Measurements from ENCODE around the gene GNB1L. TPM values are rescaled to one million over a fixed set of nuclear protein-coding genes. Genes with fewer than 3 reads are reported as not detected.
A peak's percentile ranks its signal among the peaks of the same experiment; 100 is the strongest.

The GNB1L gene
- total RNA-seq, 5 donors from 2014 or later (not counting 1 experiment from before 2014, with no cell fraction given) = 4.8 to 13.7 (median 12.9) TPM

DNA sequence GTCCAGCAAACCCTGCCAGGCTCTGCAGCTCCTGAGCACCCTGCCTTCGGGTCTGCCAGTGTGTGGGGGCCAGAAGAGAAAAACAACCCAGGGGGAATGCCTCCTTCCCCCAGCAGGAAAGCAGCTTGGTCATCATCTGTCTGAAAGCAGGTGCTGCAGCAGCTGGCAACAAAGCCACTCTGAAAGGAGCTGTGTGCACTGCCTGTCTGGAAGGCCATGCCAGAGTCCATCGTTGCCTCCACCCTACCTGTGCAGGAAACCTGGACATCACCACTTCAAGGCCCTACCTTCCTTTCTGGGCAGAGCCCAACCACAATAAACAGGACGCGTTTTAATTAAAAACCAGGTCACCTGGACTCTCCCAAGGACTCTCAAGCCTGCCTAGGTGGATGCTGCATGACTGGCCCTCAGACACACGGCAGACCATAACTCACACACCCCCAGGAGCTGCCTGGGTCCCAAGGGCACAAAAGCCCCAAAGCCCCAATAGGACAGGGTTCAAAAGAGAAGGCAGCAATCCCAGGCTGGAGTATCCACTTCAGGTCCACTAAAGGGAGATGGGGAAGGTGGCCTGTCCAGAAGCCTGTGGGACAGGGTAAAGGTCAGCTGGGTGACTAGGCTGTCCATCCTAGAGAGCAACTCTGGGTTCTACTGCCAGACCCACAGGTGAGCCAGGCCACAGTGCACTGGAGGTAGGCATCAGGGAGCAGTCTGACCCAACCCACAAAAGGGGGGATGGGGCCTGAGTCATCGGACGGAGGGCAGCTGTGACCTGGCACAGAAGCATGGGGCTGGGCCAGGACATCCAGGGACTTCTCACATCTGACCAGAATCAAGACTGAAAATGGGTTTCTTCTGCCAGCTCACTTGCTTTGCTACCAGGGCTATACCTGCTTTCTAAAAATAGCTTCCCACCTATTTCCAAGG, 6.1 kb downstream of the GNB1L start:
- no peaks in the 10 kb centered on the region for H3K9me3 ChIP-seq
- H3K4me3 ChIP-seq (ENCODE audit: control insufficient read depth in 1 of 2, extremely low read depth in 1 of 2, low read length in 1 of 2) = no peak overlapping the region
- peaks cover 13% of the 10 kb centered on the region for H3K36me3 Mint-ChIP-seq
- no peaks in the 10 kb centered on the region for H3K27me3 ChIP-seq (replicated peaks in 1 of 2; ENCODE audit: control insufficient read depth in 2 of 2, extremely low read depth in 1 of 2, insufficient read depth in 2 of 2, low read length in 1 of 2)
- H3K36me3 ChIP-seq (ENCODE audit: control insufficient read depth in 2 of 2, extremely low read depth in 1 of 2, insufficient read depth in 1 of 2, low read length in 1 of 2) = peaks cover 12 to 39% of the 10 kb centered on the region in 2 donors
- no peaks in the 10 kb centered on the region for H3K9me3 Mint-ChIP-seq
- no peaks in the 10 kb centered on the region for H3K27me3 Mint-ChIP-seq
- 90% methylated on average over 6 of the region's 7 CpGs for WGBS (ENCODE audit: insufficient coverage)
- no peak overlapping the region for H3K4me3 Mint-ChIP-seq
- ChIA-PET POLR2A (interaction anchor here in 1 of 2 donors (0.6 kb wide), 1 partner anchor 97 kb away, joined by 3 read pairs; no protein-coding TSS in a partner anchor), CTCF (no interaction called here)
- H3K4me1 Mint-ChIP-seq = peaks cover 56 to 69% (median 66%) of the 10 kb centered on the region in 3 donors
- peak overlapping the region in 1 of 2 donors; percentile 6 for H3K27ac Mint-ChIP-seq
- H3K4me1 ChIP-seq (ENCODE audit: control insufficient read depth in 1 of 2, extremely low read depth in 1 of 2, insufficient read depth in 2 of 2, low read length in 2 of 2) = peaks cover 7 to 63% of the 10 kb centered on the region in 2 experiments
- no peak overlapping the region for H3K27ac ChIP-seq (ENCODE audit: low read length)
- ATAC-seq (replicated peaks in 1 of 4) = no peak
- no peak for DNase-seq

DNA sequence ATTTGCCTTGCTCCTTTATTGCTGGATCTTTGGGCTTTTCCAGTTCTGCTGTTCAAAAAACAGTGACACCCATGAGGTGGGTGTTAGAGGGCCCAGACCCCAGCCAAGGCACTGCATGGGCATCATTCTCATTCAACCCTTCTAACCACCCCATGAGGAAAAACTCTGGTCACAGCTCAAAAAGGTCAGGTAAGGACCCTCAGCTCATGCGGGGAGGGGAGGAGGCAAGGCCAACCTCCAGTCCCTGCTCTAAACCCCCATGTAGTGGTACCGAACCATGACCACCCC, 7.4 kb downstream of the GNB1L start:
- H3K36me3 Mint-ChIP-seq = peaks cover 13% of the 10 kb centered on the region
- no peak overlapping the region for H3K27ac Mint-ChIP-seq
- CTCF ChIA-PET = no interaction called here
- WGBS (ENCODE audit: insufficient coverage) = 100% methylated on average over 1 of the region's 2 CpGs
- Histone ChIP-seq H3K4me1 (ENCODE audit: control insufficient read depth in 1 of 2, extremely low read depth in 1 of 2, insufficient read depth in 2 of 2, low read length in 2 of 2) (peaks cover 7 to 54% of the 10 kb centered on the region in 2 experiments), H3K9me3 (no peaks in the 10 kb centered on the region), H3K27me3 (replicated peaks in 1 of 2; ENCODE audit: control insufficient read depth in 2 of 2, extremely low read depth in 1 of 2, insufficient read depth in 2 of 2, low read length in 1 of 2) (no peaks in the 10 kb centered on the region), H3K36me3 (ENCODE audit: control insufficient read depth in 2 of 2, extremely low read depth in 1 of 2, insufficient read depth in 1 of 2, low read length in 1 of 2) (peaks cover 16 to 36% of the 10 kb centered on the region in 2 donors), H3K27ac (ENCODE audit: low read length) (no peak overlapping the region), H3K4me3 (ENCODE audit: control insufficient read depth in 1 of 2, extremely low read depth in 1 of 2, low read length in 1 of 2) (no peak overlapping the region)
- H3K9me3 Mint-ChIP-seq = no peaks in the 10 kb centered on the region
- no peak overlapping the region for H3K4me3 Mint-ChIP-seq
- H3K4me1 Mint-ChIP-seq = peaks cover 43 to 56% (median 53%) of the 10 kb centered on the region in 3 donors
- POLR2A ChIA-PET = no interaction called here
- no peak for ATAC-seq (replicated peaks in 1 of 4)
- no peak for DNase-seq
- H3K27me3 Mint-ChIP-seq = no peaks in the 10 kb centered on the region

DNA sequence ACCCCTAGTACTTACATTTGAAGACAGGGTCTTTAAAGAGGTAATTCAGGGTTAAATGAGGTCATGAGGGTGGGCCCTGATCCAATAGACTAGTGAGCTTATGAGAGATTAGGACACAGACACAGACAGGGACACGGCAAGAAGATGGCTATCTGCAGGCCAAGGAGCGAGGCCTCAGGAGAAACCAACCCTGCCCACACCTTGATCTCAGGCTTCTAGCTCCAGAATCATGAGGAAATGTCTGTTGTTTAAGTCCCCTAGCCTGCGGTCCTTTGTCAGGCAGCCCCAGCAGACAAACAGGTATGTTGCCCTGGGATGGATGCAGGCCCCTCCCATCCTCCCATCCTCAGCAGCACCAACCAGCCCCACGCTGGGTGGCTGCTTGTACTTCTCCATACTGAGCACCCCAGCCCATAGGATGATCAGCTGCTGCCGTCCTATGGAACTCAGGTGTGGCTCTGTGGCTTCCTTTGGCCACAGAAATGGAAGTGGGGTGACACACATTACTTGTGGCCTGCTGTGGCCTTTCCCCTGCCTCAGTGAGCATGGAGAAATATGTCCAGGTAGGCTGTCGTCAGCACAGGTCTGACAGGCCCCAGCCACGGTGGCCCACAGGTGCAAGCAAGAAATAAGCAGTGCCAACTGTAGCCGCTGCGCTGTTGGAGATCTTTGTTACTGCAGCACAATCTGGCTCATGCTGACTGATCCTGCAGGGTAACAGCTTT, 7.9 kb downstream of the GNB1L start:
- Histone ChIP-seq H3K9me3 (no peaks in the 10 kb centered on the region), H3K4me1 (ENCODE audit: control insufficient read depth in 1 of 2, extremely low read depth in 1 of 2, insufficient read depth in 2 of 2, low read length in 2 of 2) (peaks cover 7 to 49% of the 10 kb centered on the region in 2 experiments), H3K36me3 (ENCODE audit: control insufficient read depth in 2 of 2, extremely low read depth in 1 of 2, insufficient read depth in 1 of 2, low read length in 1 of 2) (peaks cover 14 to 31% of the 10 kb centered on the region in 2 donors), H3K27ac (ENCODE audit: low read length) (no peak overlapping the region), H3K4me3 (ENCODE audit: control insufficient read depth in 1 of 2, extremely low read depth in 1 of 2, low read length in 1 of 2) (no peak overlapping the region), H3K27me3 (replicated peaks in 1 of 2; ENCODE audit: control insufficient read depth in 2 of 2, extremely low read depth in 1 of 2, insufficient read depth in 2 of 2, low read length in 1 of 2) (no peaks in the 10 kb centered on the region)
- peaks cover 9% of the 10 kb centered on the region for H3K36me3 Mint-ChIP-seq
- no peaks in the 10 kb centered on the region for H3K9me3 Mint-ChIP-seq
- no peak overlapping the region for H3K27ac Mint-ChIP-seq
- no peak overlapping the region for H3K4me3 Mint-ChIP-seq
- WGBS (ENCODE audit: insufficient coverage) = 97% methylated on average over 6 of the region's 9 CpGs
- DNase-seq (no peak), ATAC-seq (replicated peaks in 1 of 4) (no peak)
- H3K4me1 Mint-ChIP-seq = peaks cover 38 to 52% (median 50%) of the 10 kb centered on the region in 3 donors
- ChIA-PET POLR2A (no interaction called here), CTCF (no interaction called here)
- H3K27me3 Mint-ChIP-seq = no peaks in the 10 kb centered on the region

DNA sequence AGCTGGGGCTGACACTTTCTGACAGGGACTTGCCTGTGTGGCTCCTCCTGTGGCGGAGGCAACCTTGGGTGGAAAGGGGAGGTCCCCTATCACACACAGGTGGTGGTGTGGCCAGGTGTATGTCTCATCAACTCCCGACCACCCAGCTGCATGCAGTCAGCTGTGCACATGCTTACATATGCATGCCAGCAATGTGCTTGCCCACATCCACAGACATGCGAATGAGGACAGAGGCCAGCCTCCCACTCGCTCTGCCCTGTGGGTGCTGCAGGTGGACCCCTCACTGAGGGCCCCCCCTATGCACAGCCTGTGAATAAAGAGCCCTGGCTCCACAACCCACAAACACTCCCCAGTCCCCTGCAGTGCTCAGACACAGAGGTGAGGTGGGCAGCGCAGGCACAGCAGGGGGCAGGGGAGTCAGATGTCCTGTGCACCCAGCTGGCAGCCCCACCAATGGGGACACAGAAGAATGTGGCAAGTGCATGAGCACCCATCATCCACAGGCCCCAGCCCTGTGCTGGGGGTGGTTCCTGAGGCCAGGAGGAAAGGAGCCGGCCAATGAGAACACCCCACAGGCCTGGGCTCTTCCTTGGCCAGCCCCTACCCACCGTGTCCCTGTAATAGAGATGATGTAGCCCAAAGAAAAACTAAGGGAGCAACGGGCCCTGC, 9.5 kb downstream of the GNB1L start:
- POLR2A ChIA-PET = no interaction called here
- Mint-ChIP-seq H3K27ac (peak overlapping the region in 1 of 2 donors; percentile 61), H3K9me3 (no peaks in the 10 kb centered on the region), H3K4me3 (peak overlapping the region in 1 of 3 donors; percentile 67), H3K4me1 (peaks cover 34 to 49% (median 45%) of the 10 kb centered on the region in 3 donors), H3K27me3 (no peaks in the 10 kb centered on the region), H3K36me3 (peaks cover 6% of the 10 kb centered on the region)
- peaks cover 7 to 36% of the 10 kb centered on the region in 2 experiments for H3K4me1 ChIP-seq (ENCODE audit: control insufficient read depth in 1 of 2, extremely low read depth in 1 of 2, insufficient read depth in 2 of 2, low read length in 2 of 2)
- peak overlapping the region; percentile 25 for H3K27ac ChIP-seq (ENCODE audit: low read length)
- no peaks in the 10 kb centered on the region for H3K9me3 ChIP-seq
- H3K36me3 ChIP-seq (ENCODE audit: control insufficient read depth in 2 of 2, extremely low read depth in 1 of 2, insufficient read depth in 1 of 2, low read length in 1 of 2) = peaks cover 5 to 15% of the 10 kb centered on the region in 2 donors
- 83% methylated on average over 5 of the region's 8 CpGs for WGBS (ENCODE audit: insufficient coverage)
- CTCF ChIA-PET = no interaction called here
- peak in 1 of 35 experiments; percentile 24 for DNase-seq
- peak; percentile 22 to 58 (median 32) for ATAC-seq (replicated peaks in 1 of 4)
- H3K4me3 ChIP-seq (ENCODE audit: control insufficient read depth in 1 of 2, extremely low read depth in 1 of 2, low read length in 1 of 2) = no peak overlapping the region
- no peaks in the 10 kb centered on the region for H3K27me3 ChIP-seq (replicated peaks in 1 of 2; ENCODE audit: control insufficient read depth in 2 of 2, extremely low read depth in 1 of 2, insufficient read depth in 2 of 2, low read length in 1 of 2)

GRCh38 chr22:19844377-19845053, 10.2 kb downstream of the GNB1L start:
- H3K9me3 ChIP-seq = no peaks in the 10 kb centered on the region
- ChIA-PET CTCF (no interaction called here), POLR2A (no interaction called here)
- 27% methylated on average over 18 of the region's 18 CpGs for WGBS (ENCODE audit: insufficient coverage)
- H3K9me3 Mint-ChIP-seq = no peaks in the 10 kb centered on the region
- peak overlapping the region in 2 of 3 donors; percentile 17 to 67 for H3K4me3 Mint-ChIP-seq
- peaks cover 28 to 43% (median 38%) of the 10 kb centered on the region in 3 donors for H3K4me1 Mint-ChIP-seq
- no peaks in the 10 kb centered on the region for H3K27me3 ChIP-seq (replicated peaks in 1 of 2; ENCODE audit: control insufficient read depth in 2 of 2, extremely low read depth in 1 of 2, insufficient read depth in 2 of 2, low read length in 1 of 2)
- DNase-seq = peak in 9 of 35 experiments; percentile 8 to 45 (median 18)
- peak overlapping the region in 1 of 2 donors; percentile 30 for H3K4me3 ChIP-seq (ENCODE audit: control insufficient read depth in 1 of 2, extremely low read depth in 1 of 2, low read length in 1 of 2)
- peak overlapping the region in 1 of 2 donors; percentile 66 for H3K27ac Mint-ChIP-seq
- peak; percentile 53 to 82 (median 66) for ATAC-seq (replicated peaks in 1 of 4)
- peaks cover 7 to 31% of the 10 kb centered on the region in 2 experiments for H3K4me1 ChIP-seq (ENCODE audit: control insufficient read depth in 1 of 2, extremely low read depth in 1 of 2, insufficient read depth in 2 of 2, low read length in 2 of 2)
- H3K27ac ChIP-seq (ENCODE audit: low read length) = peak overlapping the region; percentile 25
- H3K27me3 Mint-ChIP-seq = no peaks in the 10 kb centered on the region
- peaks cover 3% of the 10 kb centered on the region for H3K36me3 Mint-ChIP-seq
- H3K36me3 ChIP-seq (ENCODE audit: control insufficient read depth in 2 of 2, extremely low read depth in 1 of 2, insufficient read depth in 1 of 2, low read length in 1 of 2) = peaks cover 4 to 8% of the 10 kb centered on the region in 2 donors

Measured in T-cell (primary cell).